ENCODE data around the gene TUSC7. TPM values are rescaled to one million over a fixed set of nuclear protein-coding genes. Genes with fewer than 3 reads are reported as not detected.

The TUSC7 gene
- total RNA-seq, 1 donor from 2014 or later, result not detected

GRCh38 chr3:116702334-116702733, 7.2 kb upstream of the TUSC7 start:
- DNase-seq (no peak), ATAC-seq (ENCODE audit: low read depth) (no peak)
- Mint-ChIP-seq H3K36me3 (ENCODE audit: low read depth) (no peaks in the 10 kb centered on the region), H3K27me3 (no peaks in the 10 kb centered on the region), H3K9me3 (no peaks in the 10 kb centered on the region), H3K27ac (no peak overlapping the region), H3K4me3 (no peak overlapping the region), H3K4me1 (no peaks in the 10 kb centered on the region)
- ChIA-PET POLR2A (no interaction called here), CTCF (no interaction called here)
- TF ChIP-seq CTCF (IDR thresholded peaks at IDR 0.05), result no peak
- intact Hi-C loops (cut with micrococcal nuclease), result no loop called here

DNA sequence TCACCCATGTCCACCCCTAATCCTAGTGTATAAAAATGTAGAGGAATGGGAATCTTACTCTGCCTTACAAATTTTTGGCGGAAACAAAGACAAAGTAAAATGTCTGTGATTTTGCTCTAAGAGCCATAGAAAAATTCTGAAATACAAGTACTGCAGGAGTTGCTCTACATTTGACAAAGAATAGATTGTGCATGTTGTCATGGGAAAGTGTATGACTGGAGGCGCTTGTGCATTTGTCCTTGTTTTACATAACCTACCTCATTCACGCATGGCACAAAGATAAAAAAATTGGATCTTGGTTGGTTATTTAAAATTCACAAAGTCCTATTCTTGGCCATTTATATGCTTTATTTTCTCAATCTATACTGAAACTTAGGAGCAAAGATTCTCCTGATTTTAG, 2.0 kb upstream of the TUSC7 start:
- no peak overlapping the region for H3K4me3 Mint-ChIP-seq
- H3K27ac Mint-ChIP-seq, result no peak overlapping the region
- ChIA-PET POLR2A (no interaction called here), CTCF (no interaction called here)
- no peaks in the 10 kb centered on the region for H3K9me3 Mint-ChIP-seq
- no peaks in the 10 kb centered on the region for H3K36me3 Mint-ChIP-seq (ENCODE audit: low read depth)
- intact Hi-C loops (cut with micrococcal nuclease), result no loop called here
- TF ChIP-seq CTCF (IDR thresholded peaks at IDR 0.05), result no peak
- no peaks in the 10 kb centered on the region for H3K27me3 Mint-ChIP-seq
- DNase-seq (no peak), ATAC-seq (ENCODE audit: low read depth) (no peak)
- H3K4me1 Mint-ChIP-seq, result no peaks in the 10 kb centered on the region

DNA sequence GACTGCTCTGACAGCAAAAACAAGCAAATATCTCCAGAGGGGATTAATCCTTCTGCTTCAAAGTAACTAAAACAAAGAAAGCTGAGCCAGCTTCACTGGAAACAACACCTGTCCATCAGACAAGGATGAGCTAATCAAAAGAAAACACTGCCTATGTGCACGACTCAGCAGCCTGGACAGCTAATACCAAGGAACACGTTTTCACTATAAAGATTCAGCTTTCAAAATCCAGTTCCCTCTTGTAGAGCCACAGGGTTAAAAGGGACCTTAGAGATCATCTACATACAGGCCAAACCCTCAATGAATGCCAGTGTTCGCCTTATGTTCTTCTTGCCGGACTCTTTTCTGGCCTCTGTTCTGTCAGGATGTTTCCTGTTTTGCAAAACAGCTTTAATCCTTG, 6.9 kb downstream of the TUSC7 start:
- no peak for DNase-seq
- H3K4me3 Mint-ChIP-seq, result no peak overlapping the region
- H3K4me1 Mint-ChIP-seq, result no peaks in the 10 kb centered on the region
- no peaks in the 10 kb centered on the region for H3K36me3 Mint-ChIP-seq (ENCODE audit: low read depth)
- TF ChIP-seq CTCF (IDR thresholded peaks at IDR 0.05), result no peak
- no peak for ATAC-seq (ENCODE audit: low read depth)
- H3K9me3 Mint-ChIP-seq, result no peaks in the 10 kb centered on the region
- no peaks in the 10 kb centered on the region for H3K27me3 Mint-ChIP-seq
- no peak overlapping the region for H3K27ac Mint-ChIP-seq
- intact Hi-C loops (cut with micrococcal nuclease), result no loop called here
- CTCF ChIA-PET, result no interaction called here
- POLR2A ChIA-PET, result no interaction called here

DNA sequence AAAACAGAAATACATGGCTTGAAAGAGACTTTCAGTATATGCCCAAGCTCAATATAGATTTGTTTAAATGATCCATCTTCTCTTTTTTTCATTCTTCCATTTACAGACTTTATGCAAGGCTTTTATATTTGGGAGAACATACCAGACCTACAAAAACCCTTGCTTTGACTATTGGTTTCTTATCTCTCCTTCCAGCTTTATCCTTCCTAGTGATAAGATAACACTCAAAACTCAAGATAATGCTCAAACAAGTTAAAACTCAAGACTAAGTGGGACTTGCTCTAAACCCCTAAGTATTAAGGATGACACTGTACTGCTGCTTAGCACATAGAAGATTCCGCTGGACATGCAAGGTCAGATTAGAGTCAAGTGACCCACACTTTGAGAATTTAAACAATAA, 8.0 kb downstream of the TUSC7 start:
- no peaks in the 10 kb centered on the region for H3K27me3 Mint-ChIP-seq
- no peak overlapping the region for H3K4me3 Mint-ChIP-seq
- CTCF ChIA-PET, result no interaction called here
- no peaks in the 10 kb centered on the region for H3K9me3 Mint-ChIP-seq
- no peaks in the 10 kb centered on the region for H3K4me1 Mint-ChIP-seq
- POLR2A ChIA-PET, result no interaction called here
- no peak for TF ChIP-seq CTCF (IDR thresholded peaks at IDR 0.05)
- H3K36me3 Mint-ChIP-seq (ENCODE audit: low read depth), result no peaks in the 10 kb centered on the region
- no peak for DNase-seq
- no peak for ATAC-seq (ENCODE audit: low read depth)
- intact Hi-C loops (cut with micrococcal nuclease), result no loop called here
- no peak overlapping the region for H3K27ac Mint-ChIP-seq

GRCh38 chr3:116728454-116728853, 18.9 kb downstream of the TUSC7 start:
- no peak overlapping the region for H3K27ac Mint-ChIP-seq
- ATAC-seq (ENCODE audit: low read depth) (no peak), DNase-seq (no peak)
- no peaks in the 10 kb centered on the region for H3K36me3 Mint-ChIP-seq (ENCODE audit: low read depth)
- CTCF ChIA-PET, result no interaction called here
- no peak overlapping the region for H3K4me3 Mint-ChIP-seq
- H3K9me3 Mint-ChIP-seq, result no peaks in the 10 kb centered on the region
- POLR2A ChIA-PET, result no interaction called here
- no peaks in the 10 kb centered on the region for H3K27me3 Mint-ChIP-seq
- intact Hi-C loops (cut with micrococcal nuclease), result no loop called here
- H3K4me1 Mint-ChIP-seq, result no peaks in the 10 kb centered on the region
- TF ChIP-seq CTCF (IDR thresholded peaks at IDR 0.05), result no peak
